ENCODE data around the gene AGAP1. TPM values are rescaled to one million over a fixed set of nuclear protein-coding genes. Genes with fewer than 3 reads are reported as not detected.

The AGAP1 gene
- total RNA-seq, 1 experiment from 2014 or later: 25.8 TPM

DNA sequence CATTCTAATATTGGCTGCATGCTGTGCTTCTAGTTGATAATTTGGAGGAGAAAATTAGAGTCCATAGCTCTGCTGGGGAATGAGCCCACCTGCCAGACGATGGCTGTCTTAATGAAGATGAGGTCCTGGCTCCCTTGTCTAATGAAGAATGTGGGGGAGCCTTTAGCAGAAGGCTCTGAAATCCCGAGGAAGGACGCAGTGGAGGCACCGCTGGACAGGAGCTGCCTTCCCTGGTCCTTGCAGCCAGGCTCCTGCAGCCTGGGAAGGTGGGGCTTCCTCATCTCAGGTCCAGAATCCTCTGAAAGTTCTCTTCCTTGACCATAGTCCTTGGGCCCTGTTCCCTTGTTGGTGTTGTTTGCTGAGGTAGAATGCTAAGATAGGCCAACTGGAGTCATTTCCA is 208.3 kb downstream of the AGAP1 start:
- TF ChIP-seq, protein P1, sequence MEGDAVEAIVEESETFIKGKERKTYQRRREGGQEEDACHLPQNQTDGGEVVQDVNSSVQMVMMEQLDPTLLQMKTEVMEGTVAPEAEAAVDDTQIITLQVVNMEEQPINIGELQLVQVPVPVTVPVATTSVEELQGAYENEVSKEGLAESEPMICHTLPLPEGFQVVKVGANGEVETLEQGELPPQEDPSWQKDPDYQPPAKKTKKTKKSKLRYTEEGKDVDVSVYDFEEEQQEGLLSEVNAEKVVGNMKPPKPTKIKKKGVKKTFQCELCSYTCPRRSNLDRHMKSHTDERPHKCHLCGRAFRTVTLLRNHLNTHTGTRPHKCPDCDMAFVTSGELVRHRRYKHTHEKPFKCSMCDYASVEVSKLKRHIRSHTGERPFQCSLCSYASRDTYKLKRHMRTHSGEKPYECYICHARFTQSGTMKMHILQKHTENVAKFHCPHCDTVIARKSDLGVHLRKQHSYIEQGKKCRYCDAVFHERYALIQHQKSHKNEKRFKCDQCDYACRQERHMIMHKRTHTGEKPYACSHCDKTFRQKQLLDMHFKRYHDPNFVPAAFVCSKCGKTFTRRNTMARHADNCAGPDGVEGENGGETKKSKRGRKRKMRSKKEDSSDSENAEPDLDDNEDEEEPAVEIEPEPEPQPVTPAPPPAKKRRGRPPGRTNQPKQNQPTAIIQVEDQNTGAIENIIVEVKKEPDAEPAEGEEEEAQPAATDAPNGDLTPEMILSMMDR (conservative IDR thresholded peaks at IDR 0.05): no peak
- H2BK120ac ChIP-seq (ENCODE audit: low read depth, low read length, poor library complexity, severe bottlenecking): no peak overlapping the region
- no peak overlapping the region for H3K18ac ChIP-seq (ENCODE audit: insufficient read length, low read depth, low read length)
- no peak overlapping the region for H2AK5ac ChIP-seq (ENCODE audit: insufficient read length, low read length)
- Mint-ChIP-seq H3K4me1 (peaks cover 33 to 47% of the 10 kb centered on the region in 2 experiments), H3K27me3 (ENCODE audit: low read depth) (peaks cover 2% of the 10 kb centered on the region; the same call in 1 of the 2 replicates), H3K9me3 (peaks cover 8 to 12% of the 10 kb centered on the region in 2 experiments), H3K36me3 (ENCODE audit: insufficient read depth in 1 of 3, low read depth in 3 of 3) (peaks cover 6 to 14% (median 7%) of the 10 kb centered on the region in 3 experiments; a peak in 6 of 7 replicates), H3K27ac (no peak overlapping the region), H3K4me3 (no peak overlapping the region)
- no peak overlapping the region for H2AFZ ChIP-seq (ENCODE audit: low read length)
- no peaks in the 10 kb centered on the region for H3K9me3 ChIP-seq (ENCODE audit: control insufficient read depth, low read depth, low read length)
- H4K8ac ChIP-seq (replicated peaks; ENCODE audit: insufficient read length, low read depth, low read length): no peak overlapping the region
- H3K79me2 ChIP-seq (ENCODE audit: insufficient read depth, low read length): peaks cover 4% of the 10 kb centered on the region; the same call in 1 of the 2 replicates
- H2BK15ac ChIP-seq (ENCODE audit: low read depth, low read length): no peak overlapping the region
- H4K91ac ChIP-seq (ENCODE audit: insufficient read length, low read depth, low read length): no peak overlapping the region
- no peak overlapping the region for H3K9ac ChIP-seq (ENCODE audit: extremely low read depth, insufficient read length, low read length)
- H3K4ac ChIP-seq (ENCODE audit: low read depth, low read length): no peak overlapping the region
- no peak overlapping the region for H3K4me2 ChIP-seq (ENCODE audit: insufficient read depth, insufficient read length, low read length)
- no CpG with 5 or more reads among the region's 4 CpGs for WGBS (ENCODE audit: extremely low coverage, insufficient read length, low lambda C conversion rate)
- no peaks in the 10 kb centered on the region for H4K20me1 ChIP-seq (ENCODE audit: control insufficient read depth, insufficient read depth, insufficient read length)
- no peak overlapping the region for H3T11ph ChIP-seq (ENCODE audit: low read length)
- H3K56ac ChIP-seq (ENCODE audit: insufficient read length, low read depth, low read length): no peak overlapping the region
- no peaks in the 10 kb centered on the region for H3K27me3 ChIP-seq (ENCODE audit: insufficient read depth, low read length)
- no peak for DNase-seq
- no peak overlapping the region for H3K23ac ChIP-seq (ENCODE audit: insufficient read length, low read depth, low read length)
- H2BK12ac ChIP-seq (ENCODE audit: insufficient read length, low read depth, low read length): no peak overlapping the region
- H3K27ac ChIP-seq (ENCODE audit: insufficient read length, low read depth, low read length): no peak overlapping the region
- H2BK20ac ChIP-seq (ENCODE audit: low read depth, low read length, poor library complexity, severe bottlenecking): no peak overlapping the region
- peaks cover 3% of the 10 kb centered on the region for H3K79me1 ChIP-seq (ENCODE audit: insufficient read depth, low read depth, low read length, poor library complexity, severe bottlenecking)
- peaks cover 14% of the 10 kb centered on the region; the same call in 1 of the 2 replicates for H3K4me1 ChIP-seq (ENCODE audit: insufficient read depth, low read length)
- H2BK5ac ChIP-seq (ENCODE audit: insufficient read length, low read length): no peak overlapping the region
- H3K14ac ChIP-seq (ENCODE audit: insufficient read depth, low read length): no peak overlapping the region
- no peak overlapping the region for H4K5ac ChIP-seq (ENCODE audit: insufficient read length, low read depth, low read length)
- H3K23me2 ChIP-seq (ENCODE audit: insufficient read length, low read depth, low read length, poor library complexity, severe bottlenecking): no peaks in the 10 kb centered on the region

Data from H9 (cell line).